ENCODE results near the gene HOOK2. TPM values are rescaled to one million over a fixed set of nuclear protein-coding genes. Genes with fewer than 3 reads are reported as not detected.

The HOOK2 gene
- total and polyA plus RNA-seq, 2 of the 13 experiments (the other 11 are each of a cell fraction or from before 2014, with no cell fraction given): 9.2 to 12.9 TPM

GRCh38 chr19:12788682-12789097 lies 13.3 kb upstream of the HOOK2 start (continued):
- TF ChIP-seq ZNF432 (CRISPR knock-in tag; IDR thresholded peaks at IDR 0.05; ENCODE audit: borderline replicate concordance) (no peak), STAT6 (CRISPR knock-in tag; IDR thresholded peaks at IDR 0.05; ENCODE audit: borderline replicate concordance) (no peak), ZBTB26 (CRISPR knock-in tag; IDR thresholded peaks at IDR 0.05; ENCODE audit: borderline replicate concordance) (no peak), LBX2 (CRISPR knock-in tag; IDR thresholded peaks at IDR 0.05; ENCODE audit: borderline replicate concordance) (no peak), CREM (IDR thresholded peaks at IDR 0.05) (no peak), CREM (CRISPR knock-in tag; IDR thresholded peaks at IDR 0.05) (no peak), MIER3 (CRISPR knock-in tag; IDR thresholded peaks at IDR 0.05; ENCODE audit: borderline replicate concordance) (no peak), EED (CRISPR knock-in tag; IDR thresholded peaks at IDR 0.05) (no peak), ZNF451 (CRISPR knock-in tag; IDR thresholded peaks at IDR 0.05) (no peak), NFKB2 (CRISPR knock-in tag; IDR thresholded peaks at IDR 0.05; ENCODE audit: borderline replicate concordance) (no peak), ZNF720 (CRISPR knock-in tag; IDR thresholded peaks at IDR 0.05) (no peak), ZNF331 (CRISPR knock-in tag; IDR thresholded peaks at IDR 0.05) (no peak), LCORL (IDR thresholded peaks at IDR 0.05) (no peak), LCORL (CRISPR knock-in tag; IDR thresholded peaks at IDR 0.05) (no peak), ZNF770 (CRISPR knock-in tag; IDR thresholded peaks at IDR 0.05) (no peak), TRIM22 (IDR thresholded peaks at IDR 0.05) (no peak), NPAS2 (CRISPR knock-in tag; IDR thresholded peaks at IDR 0.05; ENCODE audit: borderline replicate concordance) (no peak), ZC3H13 (CRISPR knock-in tag; IDR thresholded peaks at IDR 0.05) (no peak)
- TF ChIP-seq, protein P1, sequence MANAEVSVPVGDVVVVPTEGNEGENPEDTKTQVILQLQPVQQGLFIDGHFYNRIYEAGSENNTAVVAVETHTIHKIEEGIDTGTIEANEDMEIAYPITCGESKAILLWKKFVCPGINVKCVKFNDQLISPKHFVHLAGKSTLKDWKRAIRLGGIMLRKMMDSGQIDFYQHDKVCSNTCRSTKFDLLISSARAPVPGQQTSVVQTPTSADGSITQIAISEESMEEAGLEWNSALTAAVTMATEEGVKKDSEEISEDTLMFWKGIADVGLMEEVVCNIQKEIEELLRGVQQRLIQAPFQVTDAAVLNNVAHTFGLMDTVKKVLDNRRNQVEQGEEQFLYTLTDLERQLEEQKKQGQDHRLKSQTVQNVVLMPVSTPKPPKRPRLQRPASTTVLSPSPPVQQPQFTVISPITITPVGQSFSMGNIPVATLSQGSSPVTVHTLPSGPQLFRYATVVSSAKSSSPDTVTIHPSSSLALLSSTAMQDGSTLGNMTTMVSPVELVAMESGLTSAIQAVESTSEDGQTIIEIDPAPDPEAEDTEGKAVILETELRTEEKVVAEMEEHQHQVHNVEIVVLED (CRISPR knock-in tag; IDR thresholded peaks at IDR 0.05; ENCODE audit: borderline replicate concordance): no peak
- TF ChIP-seq, protein P2, sequence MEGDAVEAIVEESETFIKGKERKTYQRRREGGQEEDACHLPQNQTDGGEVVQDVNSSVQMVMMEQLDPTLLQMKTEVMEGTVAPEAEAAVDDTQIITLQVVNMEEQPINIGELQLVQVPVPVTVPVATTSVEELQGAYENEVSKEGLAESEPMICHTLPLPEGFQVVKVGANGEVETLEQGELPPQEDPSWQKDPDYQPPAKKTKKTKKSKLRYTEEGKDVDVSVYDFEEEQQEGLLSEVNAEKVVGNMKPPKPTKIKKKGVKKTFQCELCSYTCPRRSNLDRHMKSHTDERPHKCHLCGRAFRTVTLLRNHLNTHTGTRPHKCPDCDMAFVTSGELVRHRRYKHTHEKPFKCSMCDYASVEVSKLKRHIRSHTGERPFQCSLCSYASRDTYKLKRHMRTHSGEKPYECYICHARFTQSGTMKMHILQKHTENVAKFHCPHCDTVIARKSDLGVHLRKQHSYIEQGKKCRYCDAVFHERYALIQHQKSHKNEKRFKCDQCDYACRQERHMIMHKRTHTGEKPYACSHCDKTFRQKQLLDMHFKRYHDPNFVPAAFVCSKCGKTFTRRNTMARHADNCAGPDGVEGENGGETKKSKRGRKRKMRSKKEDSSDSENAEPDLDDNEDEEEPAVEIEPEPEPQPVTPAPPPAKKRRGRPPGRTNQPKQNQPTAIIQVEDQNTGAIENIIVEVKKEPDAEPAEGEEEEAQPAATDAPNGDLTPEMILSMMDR (CRISPR knock-in tag; IDR thresholded peaks at IDR 0.05): peak; percentile 41; the same call in 1 of the 2 replicates

All from HepG2 (cell line).